HepG2 (cell line): ENCODE data around the gene SPHK1. TPM values are rescaled to one million over a fixed set of nuclear protein-coding genes. Genes with fewer than 3 reads are reported as not detected.

ENCODE experiments used
- GATA4 ChIP-seq: sonication (generic); IDR thresholded peaks from 2 replicates; pipeline ENCODE4 v1.6.1; 2016; ENCODE audit warnings: antibody characterized with exemption, low read depth, borderline replicate concordance
- HNRNPK ChIP-seq: fragments of 200-400 bp; formaldehyde crosslinking; IDR thresholded peaks from 2 replicates; pipeline ENCODE4 v1.6.1; 2018; ENCODE audit warnings: low read length, low read depth, moderate library complexity, mild to moderate bottlenecking; ENCODE audit not compliant: poor library complexity, severe bottlenecking
- LRRFIP1 ChIP-seq: sonication (generic); formaldehyde crosslinking; conservative IDR thresholded peaks from 2 replicates; pipeline ENCODE4 v1.4.0; 2020; ENCODE audit warnings: missing genetic modification reagents
- MAF1 ChIP-seq: sonication (generic); formaldehyde crosslinking; IDR thresholded peaks from 2 replicates; pipeline ENCODE4 v1.5.0; 2020; ENCODE audit warnings: missing genetic modification reagents, borderline replicate concordance
- NFE2L2 ChIP-seq: fragments of 150-350 bp; IDR thresholded peaks from 2 replicates; pipeline ENCODE4 v1.6.1; 2014; ENCODE audit warnings: low read length
- POLR2AphosphoS5 ChIP-seq: IDR thresholded peaks from 2 replicates; pipeline ENCODE4 v1.6.1; 2012; ENCODE audit warnings: low read depth, low read length
- PRDM10 ChIP-seq: sonication (generic); formaldehyde crosslinking; IDR thresholded peaks from 2 replicates; pipeline ENCODE4 v1.4.0; 2020; ENCODE audit warnings: low read depth, missing genetic modification reagents
- ZBTB7B ChIP-seq: sonication (generic); formaldehyde crosslinking; IDR thresholded peaks from 2 replicates; pipeline ENCODE4 v1.4.0; 2020; ENCODE audit warnings: missing genetic modification reagents
- ZNF362 ChIP-seq: sonication (generic); formaldehyde crosslinking; IDR thresholded peaks from 2 replicates; pipeline ENCODE4 v1.4.0; 2020; ENCODE audit warnings: missing genetic modification reagents, mild to moderate bottlenecking, borderline replicate concordance
- ZNF790 ChIP-seq: sonication (generic); formaldehyde crosslinking; IDR thresholded peaks from 2 replicates; pipeline ENCODE4 v1.8.0; 2022; ENCODE audit warnings: missing genetic modification reagents, mild to moderate bottlenecking, borderline replicate concordance
- polyA plus RNA-seq, 8 experiments: library from polyadenylated mRNA; depleted of rRNA in 3 of 8; stranded (reverse) in 7 of 8; unstranded in 1 of 8; fragments of >200 nt; fragmentation: Illumina TruSeq in 4 of 8; extraction: Trizol in 4 of 8; gene quantifications; 2 replicates each; pipeline versions ENCODE4 v1.2.1 to v1.2.3, GENCODE V29; 2011 to 2016; ENCODE audit warnings: low read depth in 4 of 8, missing spikeins in 1 of 8, mixed read lengths in 1 of 8; ENCODE audit not compliant: insufficient read depth in 1 of 8
- total RNA-seq, 5 experiments: library from RNA; depleted of rRNA; stranded (reverse); fragments of >200 nt; fragmentation: Illumina TruSeq; extraction: Trizol; gene quantifications; 2 replicates each; pipeline ENCODE4 v1.2.3, GENCODE V29; 2016; ENCODE audit warnings: low read depth in 1 of 5
- TF ChIP-seq, protein P1 (sequence below): sonication (generic); formaldehyde crosslinking; IDR thresholded peaks from 2 replicates; pipeline ENCODE4 v1.5.1; 2020; ENCODE audit warnings: mild to moderate bottlenecking, moderate library complexity, missing genetic modification reagents
- TF ChIP-seq, protein P2 (sequence below): sonication (generic); formaldehyde crosslinking; IDR thresholded peaks from 2 replicates; pipeline ENCODE4 v1.4.0; 2020; ENCODE audit warnings: mild to moderate bottlenecking, low read depth, missing genetic modification reagents
- TF ChIP-seq, protein P3 (sequence below): sonication (generic); formaldehyde crosslinking; IDR thresholded peaks from 2 replicates; pipeline ENCODE4 v1.8.0; 2022; ENCODE audit warnings: missing genetic modification reagents, mild to moderate bottlenecking, moderate library complexity, borderline replicate concordance

SPHK1 gene
- total and polyA plus RNA-seq, 2 of the 13 experiments (the other 11 are each of a cell fraction or from before 2014, with no cell fraction given), result 129 to 160 TPM

- TF ChIP-seq ZNF362 (CRISPR knock-in tag) (0 out of 2 replicates have a peak, but pooled peaks have one; percentile 11), HNRNPK (peak; percentile 3), LRRFIP1 (CRISPR knock-in tag) (0 out of 2 replicates have a peak, but pooled peaks have one; percentile 29), MAF1 (CRISPR knock-in tag) (peak; percentile 5; the same call in 1 of the 2 replicates), ZBTB7B (CRISPR knock-in tag) (0 out of 2 replicates have a peak, but pooled peaks have one; percentile 48), ZNF790 (CRISPR knock-in tag) (peak; percentile 63; the same call in 1 of the 2 replicates), GATA4 (0 out of 2 replicates have a peak, but pooled peaks have one; percentile 31), NFE2L2 (no peak), POLR2AphosphoS5 (peak; percentile 74), PRDM10 (CRISPR knock-in tag) (0 out of 2 replicates have a peak, but pooled peaks have one; percentile 11)
- TF ChIP-seq, protein P1, sequence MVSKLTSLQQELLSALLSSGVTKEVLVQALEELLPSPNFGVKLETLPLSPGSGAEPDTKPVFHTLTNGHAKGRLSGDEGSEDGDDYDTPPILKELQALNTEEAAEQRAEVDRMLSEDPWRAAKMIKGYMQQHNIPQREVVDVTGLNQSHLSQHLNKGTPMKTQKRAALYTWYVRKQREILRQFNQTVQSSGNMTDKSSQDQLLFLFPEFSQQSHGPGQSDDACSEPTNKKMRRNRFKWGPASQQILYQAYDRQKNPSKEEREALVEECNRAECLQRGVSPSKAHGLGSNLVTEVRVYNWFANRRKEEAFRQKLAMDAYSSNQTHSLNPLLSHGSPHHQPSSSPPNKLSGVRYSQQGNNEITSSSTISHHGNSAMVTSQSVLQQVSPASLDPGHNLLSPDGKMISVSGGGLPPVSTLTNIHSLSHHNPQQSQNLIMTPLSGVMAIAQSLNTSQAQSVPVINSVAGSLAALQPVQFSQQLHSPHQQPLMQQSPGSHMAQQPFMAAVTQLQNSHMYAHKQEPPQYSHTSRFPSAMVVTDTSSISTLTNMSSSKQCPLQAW (CRISPR knock-in tag), result 0 out of 2 replicates have a peak, but pooled peaks have one; percentile 29
- TF ChIP-seq, protein P2, sequence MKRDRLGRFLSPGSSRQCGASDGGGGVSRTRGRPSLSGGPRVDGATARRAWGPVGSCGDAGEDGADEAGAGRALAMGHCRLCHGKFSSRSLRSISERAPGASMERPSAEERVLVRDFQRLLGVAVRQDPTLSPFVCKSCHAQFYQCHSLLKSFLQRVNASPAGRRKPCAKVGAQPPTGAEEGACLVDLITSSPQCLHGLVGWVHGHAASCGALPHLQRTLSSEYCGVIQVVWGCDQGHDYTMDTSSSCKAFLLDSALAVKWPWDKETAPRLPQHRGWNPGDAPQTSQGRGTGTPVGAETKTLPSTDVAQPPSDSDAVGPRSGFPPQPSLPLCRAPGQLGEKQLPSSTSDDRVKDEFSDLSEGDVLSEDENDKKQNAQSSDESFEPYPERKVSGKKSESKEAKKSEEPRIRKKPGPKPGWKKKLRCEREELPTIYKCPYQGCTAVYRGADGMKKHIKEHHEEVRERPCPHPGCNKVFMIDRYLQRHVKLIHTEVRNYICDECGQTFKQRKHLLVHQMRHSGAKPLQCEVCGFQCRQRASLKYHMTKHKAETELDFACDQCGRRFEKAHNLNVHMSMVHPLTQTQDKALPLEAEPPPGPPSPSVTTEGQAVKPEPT (CRISPR knock-in tag), result no peak
- TF ChIP-seq, protein P3, sequence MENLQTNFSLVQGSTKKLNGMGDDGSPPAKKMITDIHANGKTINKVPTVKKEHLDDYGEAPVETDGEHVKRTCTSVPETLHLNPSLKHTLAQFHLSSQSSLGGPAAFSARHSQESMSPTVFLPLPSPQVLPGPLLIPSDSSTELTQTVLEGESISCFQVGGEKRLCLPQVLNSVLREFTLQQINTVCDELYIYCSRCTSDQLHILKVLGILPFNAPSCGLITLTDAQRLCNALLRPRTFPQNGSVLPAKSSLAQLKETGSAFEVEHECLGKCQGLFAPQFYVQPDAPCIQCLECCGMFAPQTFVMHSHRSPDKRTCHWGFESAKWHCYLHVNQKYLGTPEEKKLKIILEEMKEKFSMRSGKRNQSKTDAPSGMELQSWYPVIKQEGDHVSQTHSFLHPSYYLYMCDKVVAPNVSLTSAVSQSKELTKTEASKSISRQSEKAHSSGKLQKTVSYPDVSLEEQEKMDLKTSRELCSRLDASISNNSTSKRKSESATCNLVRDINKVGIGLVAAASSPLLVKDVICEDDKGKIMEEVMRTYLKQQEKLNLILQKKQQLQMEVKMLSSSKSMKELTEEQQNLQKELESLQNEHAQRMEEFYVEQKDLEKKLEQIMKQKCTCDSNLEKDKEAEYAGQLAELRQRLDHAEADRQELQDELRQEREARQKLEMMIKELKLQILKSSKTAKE (CRISPR knock-in tag), result peak; percentile 28; the same call in 1 of the 2 replicates
Observed at GRCh38 chr17:76384222-76384986, at the start of gene SPHK1 (continued).
